ENCODE measurements around the gene RABEP1.

GRCh38 chr17:5396612-5397011 lies 114.5 kb downstream of the RABEP1 start:
- TF ChIP-seq POLR2AphosphoS5 (IDR thresholded peaks at IDR 0.05; ENCODE audit: borderline replicate concordance, low read depth, low read length) (no peak), FOXP2 (optimal IDR thresholded peaks at IDR 0.05; ENCODE audit: control extremely low read depth, extremely low read length, insufficient read depth) (no peak)
